ENCODE measurements around the gene HOXC4.
"Not testable (repeated sequence)": the region's sequence is repeated elsewhere in the genome, so short reads cannot be mapped to it uniquely, and the experiment has no call there.

The HOXC4 gene

DNA sequence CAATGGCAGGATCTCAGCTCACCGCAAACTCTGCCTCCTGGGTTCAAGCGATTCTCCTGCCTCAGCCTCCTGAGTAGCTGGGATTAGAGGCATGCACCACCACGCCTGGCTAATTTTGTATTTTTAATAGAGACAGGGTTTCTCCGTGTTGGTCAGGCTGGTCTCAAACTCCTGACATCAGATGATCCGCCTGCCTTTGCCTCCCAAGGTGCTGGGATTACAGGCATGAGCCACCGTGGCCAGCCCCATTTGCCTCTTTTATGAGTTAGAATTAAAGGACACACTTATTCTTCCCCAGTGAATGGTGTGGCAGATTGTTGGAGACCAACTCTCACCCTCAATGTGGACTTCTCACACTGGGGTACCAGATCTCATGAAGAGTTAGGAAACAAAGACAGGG, 11.6 kb upstream of the HOXC4 start:
- DNase-seq, result not testable (repeated sequence)

GRCh38 chr12:54042970-54043853, 10.4 kb upstream of the HOXC4 start:
- no peak for DNase-seq

DNA sequence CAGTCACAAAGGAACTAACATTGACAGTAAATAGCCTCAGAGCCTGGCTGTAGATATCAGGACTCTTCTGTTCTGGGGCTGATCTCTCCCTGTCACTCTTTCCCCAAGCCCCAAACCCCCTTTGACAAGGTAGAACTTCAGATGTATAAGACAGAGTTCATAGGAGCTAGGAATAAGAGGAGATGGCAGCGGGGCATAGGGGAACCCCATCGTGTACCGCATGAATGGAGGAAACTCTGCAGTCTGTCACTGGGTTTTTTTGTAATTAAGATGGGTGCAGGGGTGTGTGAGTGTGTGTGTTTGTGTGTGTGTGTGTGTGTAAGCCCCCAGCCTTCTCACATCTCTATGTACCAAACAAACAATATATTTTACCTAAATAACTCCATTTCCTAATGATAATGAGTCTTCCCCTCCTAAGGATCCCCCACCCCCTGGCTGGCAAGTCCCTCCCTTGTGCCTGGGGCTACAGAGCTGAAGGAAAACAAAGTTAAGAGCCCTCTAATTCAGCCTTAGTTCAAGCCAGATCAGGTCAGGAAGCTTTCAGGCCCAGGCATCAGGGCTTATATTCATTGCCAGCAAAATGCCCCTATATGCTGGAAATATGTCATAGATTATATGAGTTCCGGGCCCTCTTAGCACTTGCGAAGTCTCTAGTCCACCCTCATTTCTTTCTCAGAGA, 9.1 kb upstream of the HOXC4 start:
- DNase-seq, result no peak

DNA sequence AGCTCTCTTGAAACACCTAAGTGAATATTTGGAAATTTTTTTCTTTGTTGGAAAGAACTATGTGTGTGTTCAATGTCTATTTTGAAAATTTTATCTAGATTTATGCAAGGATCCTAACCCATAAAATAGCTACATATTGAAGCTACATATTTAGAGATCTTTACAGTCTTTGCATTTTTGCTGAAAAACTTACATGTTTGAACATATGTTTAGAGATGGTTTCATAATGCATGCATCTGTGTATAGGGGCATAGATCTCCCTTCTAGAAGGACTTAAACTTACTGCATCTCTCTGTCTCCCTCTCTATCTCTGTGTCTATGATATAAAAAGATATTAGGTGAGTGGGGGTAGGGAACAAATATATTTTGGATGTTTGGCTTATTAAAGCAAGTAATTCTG, 8.2 kb upstream of the HOXC4 start:
- no peak for DNase-seq

GRCh38 chr12:54045868-54046521, 7.6 kb upstream of the HOXC4 start:
- no peak for DNase-seq

GRCh38 chr12:54046809-54047159, 6.9 kb upstream of the HOXC4 start:
- no peak for DNase-seq

GRCh38 chr12:54047160-54047963, 6.3 kb upstream of the HOXC4 start:
- no peak for DNase-seq

DNA sequence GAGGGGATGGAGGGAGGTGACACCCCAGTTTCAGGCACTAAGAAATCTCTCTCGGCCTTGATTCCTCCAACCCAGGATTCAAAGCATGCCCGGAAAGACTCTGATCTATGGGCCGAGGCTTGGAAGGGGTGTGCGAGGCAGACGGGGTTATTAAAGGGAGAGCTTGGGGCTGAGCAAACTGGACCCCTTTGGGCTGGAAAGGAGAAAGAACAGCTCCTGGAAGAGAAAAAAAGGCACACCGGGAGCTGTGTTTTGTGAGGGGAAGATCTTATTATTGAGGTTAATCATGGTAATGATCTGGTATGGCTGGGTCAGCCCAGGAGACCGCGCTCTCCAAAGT, 5.7 kb upstream of the HOXC4 start:
- DNase-seq, result no peak

GRCh38 chr12:54048406-54049093, 5.1 kb upstream of the HOXC4 start:
- DNase-seq, result no peak

DNA sequence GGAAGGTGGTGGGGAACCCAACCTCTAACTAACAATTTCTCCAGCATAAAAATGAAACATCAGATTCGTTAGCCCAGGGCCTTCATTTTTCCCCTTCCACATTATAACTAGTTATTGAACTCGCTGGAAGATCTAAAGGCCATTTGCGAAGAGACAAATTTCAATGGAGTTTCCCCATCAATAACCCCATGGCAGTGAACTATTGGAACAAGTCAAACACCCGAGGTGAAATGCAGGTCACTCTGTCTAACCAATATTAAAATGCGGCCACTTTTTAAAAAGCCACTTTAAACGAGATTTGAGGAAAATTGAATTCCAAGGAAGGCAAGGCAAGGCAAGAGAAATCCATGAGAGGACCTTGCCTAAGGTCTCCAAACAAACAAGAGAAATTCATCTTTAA, 4.5 kb upstream of the HOXC4 start:
- DNase-seq, result no peak

DNA sequence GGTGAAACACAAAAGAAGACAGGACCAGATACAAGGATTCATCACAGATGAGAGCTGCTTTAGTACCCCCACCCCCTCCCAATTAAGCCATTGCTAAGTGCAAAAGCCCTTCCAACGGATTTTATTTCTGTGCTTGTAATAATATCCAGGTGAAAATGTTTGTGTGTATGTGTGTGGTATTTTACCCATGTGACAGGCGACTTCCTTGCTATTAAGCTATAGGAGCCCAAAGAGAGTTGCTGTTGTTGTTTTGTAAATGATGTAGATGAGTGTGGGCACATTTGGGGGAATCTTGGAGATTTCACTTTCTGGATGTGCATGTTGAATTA, 3.2 kb upstream of the HOXC4 start:
- no peak for DNase-seq

- DNase-seq, result no peak
Measured at GRCh38 chr12:54051026-54051842, 2.4 kb upstream of the HOXC4 start.

DNA sequence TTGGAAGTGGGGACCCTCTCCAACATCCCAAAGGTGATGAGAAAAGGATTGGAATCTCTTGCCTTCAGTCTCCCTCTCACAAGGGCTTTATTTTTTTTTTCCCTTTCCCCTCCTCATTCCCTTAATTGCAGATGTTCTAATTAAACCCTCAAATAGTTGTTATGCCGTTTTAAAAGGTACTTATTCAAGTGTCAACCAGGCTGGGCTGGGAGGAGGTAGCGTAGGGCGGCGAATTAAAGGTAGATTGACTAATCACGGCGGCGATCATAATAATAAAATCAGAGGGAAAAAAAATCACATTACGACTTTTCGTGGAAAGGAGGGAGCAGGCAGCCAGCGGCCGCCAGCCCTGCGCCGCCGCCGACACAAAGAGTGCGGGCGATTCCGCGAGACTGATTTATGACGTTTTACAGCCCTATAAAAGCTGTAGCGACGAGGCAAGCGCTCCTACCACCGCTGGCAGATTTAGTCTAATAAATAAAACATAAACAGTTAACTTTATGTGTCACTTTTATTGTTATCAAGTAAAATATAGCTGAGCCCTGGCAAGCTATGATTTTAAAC, 1.7 kb upstream of the HOXC4 start:
- DNase-seq, result no peak

DNA sequence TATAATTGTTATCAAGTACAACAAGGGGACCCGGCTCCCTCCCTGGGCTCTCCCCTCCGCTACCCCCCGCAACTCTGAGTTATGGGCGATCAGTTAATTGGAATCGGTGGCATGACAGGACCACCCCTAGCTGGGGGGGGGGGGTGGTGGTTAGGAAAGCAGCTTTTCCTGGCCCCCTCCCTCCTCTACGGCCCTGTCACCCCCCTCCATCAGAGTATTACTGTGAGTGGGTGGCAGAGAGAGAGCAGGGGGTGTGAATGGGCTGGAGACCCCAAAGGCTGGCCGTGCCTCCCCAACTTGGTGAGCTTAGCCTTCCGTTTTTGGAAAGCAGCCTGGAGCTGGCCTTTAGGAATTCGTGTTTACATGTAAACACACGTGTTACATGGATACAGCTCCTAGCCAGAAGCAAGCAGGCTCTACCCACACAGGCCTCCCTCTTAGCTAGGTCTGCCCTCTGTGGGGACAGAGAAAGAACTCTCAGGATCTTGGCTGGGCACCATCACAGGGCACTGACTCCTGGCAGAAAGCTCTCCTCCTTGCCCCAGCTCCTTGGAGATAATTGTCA, 1.1 kb upstream of the HOXC4 start:
- no peak for DNase-seq

- no peak for DNase-seq
Measured at GRCh38 chr12:54053003-54053750, 458 bp upstream of the HOXC4 start.

DNA sequence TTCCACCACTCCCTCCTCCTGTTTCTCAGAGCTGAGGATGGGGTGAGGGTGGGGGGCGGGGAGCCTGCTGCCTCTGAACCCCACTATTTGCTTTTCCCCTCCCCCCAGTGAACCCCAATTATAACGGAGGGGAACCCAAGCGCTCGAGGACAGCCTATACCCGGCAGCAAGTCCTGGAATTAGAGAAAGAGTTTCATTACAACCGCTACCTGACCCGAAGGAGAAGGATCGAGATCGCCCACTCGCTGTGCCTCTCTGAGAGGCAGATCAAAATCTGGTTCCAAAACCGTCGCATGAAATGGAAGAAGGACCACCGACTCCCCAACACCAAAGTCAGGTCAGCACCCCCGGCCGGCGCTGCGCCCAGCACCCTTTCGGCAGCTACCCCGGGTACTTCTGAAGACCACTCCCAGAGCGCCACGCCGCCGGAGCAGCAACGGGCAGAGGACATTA, 1.1 kb downstream of the HOXC4 start:
- DNase-seq, result no peak

DNA sequence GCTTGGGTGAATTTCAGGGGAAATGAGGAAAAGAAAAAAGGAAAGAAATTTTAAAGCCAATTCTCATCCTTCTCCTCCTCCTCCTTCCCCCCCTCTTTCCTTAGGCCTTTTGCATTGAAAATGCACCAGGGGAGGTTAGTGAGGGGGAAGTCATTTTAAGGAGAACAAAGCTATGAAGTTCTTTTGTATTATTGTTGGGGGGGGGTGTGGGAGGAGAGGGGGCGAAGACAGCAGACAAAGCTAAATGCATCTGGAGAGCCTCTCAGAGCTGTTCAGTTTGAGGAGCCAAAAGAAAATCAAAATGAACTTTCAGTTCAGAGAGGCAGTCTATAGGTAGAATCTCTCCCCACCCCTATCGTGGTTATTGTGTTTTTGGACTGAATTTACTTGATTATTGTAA, 1.9 kb downstream of the HOXC4 start:
- DNase-seq, result no peak

DNA sequence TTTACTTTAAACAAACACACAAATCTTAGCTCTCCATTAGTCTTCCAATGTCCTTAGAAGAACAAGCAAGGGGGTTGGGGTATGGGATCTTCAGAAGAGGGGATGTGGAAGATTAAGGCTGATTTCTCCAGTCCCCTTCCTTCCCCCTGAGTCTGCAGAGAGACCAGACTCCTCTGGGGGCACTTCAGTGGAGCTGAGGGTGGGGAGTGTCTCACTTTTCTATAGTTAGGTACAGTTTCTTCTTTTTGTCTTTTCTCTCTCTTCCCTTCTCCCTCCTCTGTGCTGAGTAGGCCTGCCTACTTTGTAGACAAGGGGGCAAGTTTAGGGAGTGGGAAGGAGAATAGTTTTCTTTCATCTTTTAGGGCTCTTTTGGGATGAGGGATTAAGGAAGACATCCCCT, 2.5 kb downstream of the HOXC4 start:
- DNase-seq, result no peak

- DNase-seq, result no peak
Measured at GRCh38 chr12:54058128-54058768, 4.6 kb downstream of the HOXC4 start.

- DNase-seq, result no peak
Measured at GRCh38 chr12:54059668-54060067, 6.0 kb downstream of the HOXC4 start.
